Activated T-helper 17 cell treated with anti-CD3 and anti-CD28 coated beads, Interleukin-2, amount 50 U/mL, for 72 hours (primary cell): ENCODE measurements around the gene FYN. TPM values are rescaled to one million over a fixed set of nuclear protein-coding genes. Genes with fewer than 3 reads are reported as not detected.

Experiments used
- ATAC-seq: fragments of 150-1000 bp; cut with Tn5 transposase; replicated peaks from 2 replicates; pipeline ENCODE4 v1.10.0; 2021; ENCODE audit warnings: mild to moderate bottlenecking, moderate library complexity
- H3K27ac Mint-ChIP-seq: one replicate; pipeline ENCODE4 v1.8.0; 2022; ENCODE audit warnings: mixed read lengths
- H3K27me3 Mint-ChIP-seq: one replicate; pipeline ENCODE4 v1.8.0; 2022; ENCODE audit warnings: mixed read lengths
- H3K36me3 Mint-ChIP-seq: one replicate; pipeline ENCODE4 v1.8.0; 2022; ENCODE audit warnings: low read depth, mild to moderate bottlenecking, mixed read lengths
- H3K4me1 Mint-ChIP-seq: one replicate; pipeline ENCODE4 v1.8.0; 2022; ENCODE audit warnings: mixed read lengths
- H3K4me3 Mint-ChIP-seq: one replicate; pipeline ENCODE4 v1.8.0; 2022; ENCODE audit warnings: mild to moderate bottlenecking, mixed read lengths
- H3K9me3 Mint-ChIP-seq: one replicate; pipeline ENCODE4 v1.8.0; 2022; ENCODE audit warnings: mixed read lengths
- total RNA-seq, 2 donors: library from RNA; stranded (reverse); gene quantifications; one replicate each; pipeline ENCODE4 v1.2.3, GENCODE V29; 2022

Gene FYN
- total RNA-seq, 2 donors from 2014 or later = 139 to 326 TPM

DNA sequence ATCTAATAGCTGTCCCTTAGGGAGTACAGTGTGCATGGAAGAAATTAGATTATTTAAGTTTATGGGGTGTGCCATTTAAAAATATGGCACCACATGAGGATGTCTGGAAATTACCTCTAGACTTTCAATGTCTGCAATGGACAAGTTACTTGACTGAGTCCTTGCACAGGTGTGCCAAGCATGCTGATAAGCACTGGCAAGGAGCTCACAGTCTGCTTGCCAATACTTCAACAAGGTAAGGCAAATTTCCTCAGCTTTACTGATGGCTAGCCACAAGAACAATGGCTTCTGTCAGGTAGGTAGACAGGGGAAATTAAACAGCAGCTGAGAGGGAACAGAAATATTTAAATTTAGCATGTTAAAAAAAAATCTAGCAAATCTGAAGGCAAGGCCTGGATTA, 176.4 kb downstream of the FYN start:
- no peak overlapping the region for H3K4me3 Mint-ChIP-seq
- no peaks in the 10 kb centered on the region for H3K9me3 Mint-ChIP-seq
- peaks cover 33% of the 10 kb centered on the region for H3K4me1 Mint-ChIP-seq
- H3K27me3 Mint-ChIP-seq = no peaks in the 10 kb centered on the region
- peaks cover 100% of the 10 kb centered on the region for H3K36me3 Mint-ChIP-seq
- no peak for ATAC-seq
- peak overlapping the region; percentile 63 for H3K27ac Mint-ChIP-seq

- ATAC-seq = no peak
- H3K36me3 Mint-ChIP-seq = peaks cover 100% of the 10 kb centered on the region
- H3K27ac Mint-ChIP-seq = peak overlapping the region; percentile 42
- peaks cover 45% of the 10 kb centered on the region for H3K4me1 Mint-ChIP-seq
- H3K4me3 Mint-ChIP-seq = no peak overlapping the region
- no peaks in the 10 kb centered on the region for H3K27me3 Mint-ChIP-seq
- H3K9me3 Mint-ChIP-seq = no peaks in the 10 kb centered on the region
Observed at GRCh38 chr6:111692327-111693164, 180.7 kb downstream of the FYN start.

DNA sequence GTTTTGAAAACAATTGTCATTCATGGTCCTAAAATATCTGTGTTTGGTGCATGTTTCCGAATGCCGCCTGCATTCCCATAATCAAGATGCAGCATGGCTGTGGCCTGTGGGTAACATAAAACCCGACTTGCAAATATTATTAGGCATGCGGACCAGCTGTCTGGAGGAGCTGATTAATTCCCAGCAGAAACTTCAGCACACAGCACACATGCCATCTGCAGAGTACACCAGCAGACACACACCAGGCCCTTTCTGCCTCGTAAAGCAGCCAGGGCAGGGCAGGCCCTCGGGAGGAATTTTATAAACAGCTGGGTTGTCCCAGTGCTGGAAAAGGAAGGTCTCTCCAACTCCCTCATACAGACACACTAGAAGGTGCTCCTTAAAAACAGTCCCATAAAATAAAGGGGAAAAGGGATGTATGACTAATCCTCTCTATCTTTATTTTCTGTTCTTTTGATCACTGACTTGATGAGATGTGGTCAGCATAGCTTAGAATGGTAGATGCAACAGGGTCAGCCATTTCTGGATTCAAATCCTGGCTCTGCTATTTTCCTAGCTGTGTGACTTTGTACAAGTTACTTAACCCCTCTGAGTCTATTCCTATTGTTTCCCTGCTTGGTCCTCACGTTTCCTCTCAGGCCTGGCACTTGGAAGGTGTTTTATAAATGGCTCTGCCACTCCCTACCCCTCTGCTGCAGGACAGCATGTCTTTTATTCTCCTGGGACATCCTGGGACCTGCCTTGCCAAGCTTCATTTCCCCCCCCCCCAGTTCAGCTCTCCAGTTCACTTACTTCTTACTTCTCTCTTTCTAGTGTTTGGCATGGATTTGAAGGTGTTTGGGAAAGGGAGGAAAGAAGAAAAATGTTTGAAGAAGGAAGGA, 181.7 kb downstream of the FYN start:
- H3K27ac Mint-ChIP-seq = peak overlapping the region; percentile 42
- no peaks in the 10 kb centered on the region for H3K9me3 Mint-ChIP-seq
- peaks cover 100% of the 10 kb centered on the region for H3K36me3 Mint-ChIP-seq
- H3K27me3 Mint-ChIP-seq = no peaks in the 10 kb centered on the region
- ATAC-seq = no peak
- H3K4me3 Mint-ChIP-seq = no peak overlapping the region
- H3K4me1 Mint-ChIP-seq = peaks cover 50% of the 10 kb centered on the region

GRCh38 chr6:111689946-111690345, 183.3 kb downstream of the FYN start:
- no peak overlapping the region for H3K4me3 Mint-ChIP-seq
- H3K9me3 Mint-ChIP-seq = no peaks in the 10 kb centered on the region
- no peak for ATAC-seq
- H3K4me1 Mint-ChIP-seq = peaks cover 53% of the 10 kb centered on the region
- peak overlapping the region; percentile 66 for H3K27ac Mint-ChIP-seq
- no peaks in the 10 kb centered on the region for H3K27me3 Mint-ChIP-seq
- H3K36me3 Mint-ChIP-seq = peaks cover 100% of the 10 kb centered on the region

- H3K4me1 Mint-ChIP-seq = peaks cover 55% of the 10 kb centered on the region
- H3K9me3 Mint-ChIP-seq = no peaks in the 10 kb centered on the region
- ATAC-seq = no peak
- H3K27ac Mint-ChIP-seq = peak overlapping the region; percentile 66
- H3K36me3 Mint-ChIP-seq = peaks cover 100% of the 10 kb centered on the region
- no peaks in the 10 kb centered on the region for H3K27me3 Mint-ChIP-seq
- H3K4me3 Mint-ChIP-seq = no peak overlapping the region
Observed at GRCh38 chr6:111689419-111689818, 183.8 kb downstream of the FYN start.

DNA sequence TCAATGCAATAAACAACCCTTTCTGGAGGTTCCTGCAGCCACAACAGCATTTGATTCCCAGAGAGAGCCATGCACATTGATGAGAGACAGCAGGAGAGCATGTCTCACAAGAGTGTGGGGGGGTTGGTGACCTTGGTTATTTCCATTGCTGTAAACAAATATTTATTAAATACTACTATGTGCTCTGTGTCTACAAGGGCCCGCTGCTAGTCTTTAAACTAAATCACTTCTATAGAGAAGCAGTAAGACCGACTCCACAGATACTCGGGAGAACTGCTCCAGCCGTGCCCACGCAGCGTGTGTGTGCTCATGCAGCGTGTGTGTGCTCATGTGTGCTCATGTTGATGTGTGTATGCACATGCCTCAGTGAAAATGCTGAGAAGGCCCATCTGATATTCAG, 184.9 kb downstream of the FYN start:
- H3K27me3 Mint-ChIP-seq = no peaks in the 10 kb centered on the region
- no peak overlapping the region for H3K4me3 Mint-ChIP-seq
- H3K4me1 Mint-ChIP-seq = peaks cover 56% of the 10 kb centered on the region
- H3K27ac Mint-ChIP-seq = peak overlapping the region; percentile 85
- H3K36me3 Mint-ChIP-seq = peaks cover 100% of the 10 kb centered on the region
- no peaks in the 10 kb centered on the region for H3K9me3 Mint-ChIP-seq
- ATAC-seq = no peak

DNA sequence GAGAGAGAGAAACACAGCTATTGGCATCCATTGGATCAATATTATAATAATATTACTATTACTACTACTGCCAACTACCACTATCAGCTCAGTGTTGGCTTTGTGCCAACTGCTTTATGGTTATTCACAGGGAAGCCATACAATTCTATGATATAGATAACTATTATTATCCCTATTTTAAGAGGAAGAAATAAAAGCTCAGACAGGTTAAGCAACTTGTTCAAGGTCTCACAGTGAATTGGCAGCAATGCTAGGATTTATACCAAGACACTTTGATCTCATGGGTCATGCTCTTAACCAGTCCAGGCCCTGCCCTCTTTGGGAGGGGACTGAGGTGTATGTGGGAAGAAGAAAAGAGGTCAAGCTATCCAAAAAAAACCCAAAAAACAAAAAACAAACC, 185.6 kb downstream of the FYN start:
- H3K36me3 Mint-ChIP-seq = peaks cover 100% of the 10 kb centered on the region
- H3K4me1 Mint-ChIP-seq = peaks cover 51% of the 10 kb centered on the region
- H3K9me3 Mint-ChIP-seq = no peaks in the 10 kb centered on the region
- H3K27ac Mint-ChIP-seq = peak overlapping the region; percentile 85
- no peak overlapping the region for H3K4me3 Mint-ChIP-seq
- no peaks in the 10 kb centered on the region for H3K27me3 Mint-ChIP-seq
- no peak for ATAC-seq

DNA sequence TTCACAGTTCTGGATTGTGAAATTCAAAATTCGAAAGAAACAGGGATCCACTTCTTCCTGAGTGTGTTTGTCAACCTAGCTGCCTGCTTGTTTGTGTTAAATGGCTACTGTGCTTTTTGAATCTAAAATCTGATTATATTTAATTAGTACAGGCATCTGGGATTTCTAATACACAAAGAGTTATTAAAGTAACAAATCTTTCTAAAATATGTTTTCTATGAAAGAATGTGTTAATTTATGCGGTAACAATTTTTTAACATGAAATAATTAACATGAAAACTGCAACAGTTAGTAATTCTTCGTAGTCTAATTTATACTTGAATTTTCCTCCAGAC, 186.4 kb downstream of the FYN start:
- Mint-ChIP-seq H3K4me3 (no peak overlapping the region), H3K36me3 (peaks cover 100% of the 10 kb centered on the region), H3K4me1 (peaks cover 53% of the 10 kb centered on the region), H3K9me3 (no peaks in the 10 kb centered on the region), H3K27me3 (no peaks in the 10 kb centered on the region), H3K27ac (peak overlapping the region; percentile 85)
- ATAC-seq = no peak

- ATAC-seq = no peak
- Mint-ChIP-seq H3K36me3 (peaks cover 100% of the 10 kb centered on the region), H3K27me3 (no peaks in the 10 kb centered on the region), H3K4me3 (no peak overlapping the region), H3K9me3 (no peaks in the 10 kb centered on the region), H3K27ac (peak overlapping the region; percentile 72), H3K4me1 (peaks cover 54% of the 10 kb centered on the region)
Observed at GRCh38 chr6:111686249-111686931, 186.9 kb downstream of the FYN start.

DNA sequence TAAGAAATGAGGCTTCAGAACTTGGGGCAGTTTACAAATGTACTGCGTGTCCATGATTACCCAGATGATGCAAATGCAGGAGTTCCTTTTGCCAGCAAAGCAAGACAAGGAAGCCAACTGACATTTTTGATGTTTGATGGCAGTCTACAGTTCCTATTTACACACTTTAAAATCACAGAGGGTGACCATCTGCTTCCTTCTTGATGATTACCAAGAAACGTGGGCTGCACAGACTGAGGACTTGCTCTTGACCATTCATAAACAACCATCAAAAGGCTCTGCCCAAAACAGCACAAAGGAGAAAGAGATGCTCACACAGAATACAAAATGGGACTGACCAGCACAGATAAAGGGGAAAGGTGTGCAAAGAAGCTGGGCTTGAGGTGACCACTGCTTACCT, 187.7 kb downstream of the FYN start:
- H3K36me3 Mint-ChIP-seq = peaks cover 99% of the 10 kb centered on the region
- peak overlapping the region; percentile 72 for H3K27ac Mint-ChIP-seq
- no peak overlapping the region for H3K4me3 Mint-ChIP-seq
- peaks cover 52% of the 10 kb centered on the region for H3K4me1 Mint-ChIP-seq
- no peaks in the 10 kb centered on the region for H3K9me3 Mint-ChIP-seq
- H3K27me3 Mint-ChIP-seq = no peaks in the 10 kb centered on the region
- ATAC-seq = no peak

- Mint-ChIP-seq H3K36me3 (peaks cover 99% of the 10 kb centered on the region), H3K27ac (peak overlapping the region; percentile 72), H3K9me3 (no peaks in the 10 kb centered on the region), H3K4me3 (peak overlapping the region; percentile 8), H3K27me3 (no peaks in the 10 kb centered on the region), H3K4me1 (peaks cover 48% of the 10 kb centered on the region)
- no peak for ATAC-seq
Observed at GRCh38 chr6:111685058-111685457, 188.2 kb downstream of the FYN start.

DNA sequence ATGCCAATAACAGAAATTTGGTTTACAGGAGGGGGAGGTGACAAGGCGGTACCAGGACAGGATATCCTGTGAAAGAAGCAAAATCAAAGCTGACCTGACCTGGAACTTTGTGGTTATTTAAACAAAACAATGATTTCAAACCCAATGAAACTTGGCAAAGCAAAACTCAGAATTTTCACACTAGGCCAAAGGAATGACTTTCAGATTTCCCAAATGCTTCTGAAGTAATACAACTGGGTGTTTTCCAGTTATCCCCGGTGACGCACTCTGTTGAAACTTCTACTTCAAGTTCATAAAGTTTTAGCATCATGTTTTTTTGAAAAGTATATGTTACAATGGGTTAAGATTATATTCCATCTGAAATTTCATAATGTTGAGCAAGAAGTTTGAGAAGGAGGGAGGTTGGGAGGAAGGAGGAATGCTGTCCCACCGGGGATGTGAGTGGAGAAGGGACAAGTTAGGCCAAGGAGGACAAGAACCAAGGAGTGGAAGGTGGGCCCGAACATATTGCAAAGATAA, 189.4 kb downstream of the FYN start:
- H3K27ac Mint-ChIP-seq = peak overlapping the region; percentile 72
- H3K9me3 Mint-ChIP-seq = no peaks in the 10 kb centered on the region
- H3K27me3 Mint-ChIP-seq = no peaks in the 10 kb centered on the region
- H3K36me3 Mint-ChIP-seq = peaks cover 99% of the 10 kb centered on the region
- peak overlapping the region; percentile 8 for H3K4me3 Mint-ChIP-seq
- no peak for ATAC-seq
- H3K4me1 Mint-ChIP-seq = peaks cover 42% of the 10 kb centered on the region

DNA sequence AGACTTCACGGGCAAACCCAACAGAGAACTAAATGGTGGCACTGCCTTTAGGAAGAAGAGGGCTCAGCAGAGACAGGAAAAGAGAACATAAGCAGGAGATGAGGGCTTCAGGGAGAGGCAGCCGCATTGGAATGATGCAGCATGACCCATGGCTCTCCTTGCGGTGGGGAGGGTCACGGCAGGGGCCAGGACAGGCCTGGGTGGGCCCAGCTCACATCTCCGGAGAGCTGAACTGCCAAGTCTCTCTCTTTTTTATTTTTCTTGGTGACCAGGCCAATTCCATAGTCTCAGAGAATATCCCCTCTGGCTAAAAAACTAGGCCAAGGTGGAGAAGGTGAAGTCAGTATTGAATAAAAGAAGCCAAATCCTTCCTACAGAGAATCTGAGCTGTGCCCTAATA, 190.1 kb downstream of the FYN start:
- ATAC-seq = no peak
- Mint-ChIP-seq H3K4me1 (peaks cover 47% of the 10 kb centered on the region), H3K36me3 (peaks cover 99% of the 10 kb centered on the region), H3K4me3 (no peak overlapping the region), H3K27ac (peak overlapping the region; percentile 72), H3K9me3 (no peaks in the 10 kb centered on the region), H3K27me3 (no peaks in the 10 kb centered on the region)

DNA sequence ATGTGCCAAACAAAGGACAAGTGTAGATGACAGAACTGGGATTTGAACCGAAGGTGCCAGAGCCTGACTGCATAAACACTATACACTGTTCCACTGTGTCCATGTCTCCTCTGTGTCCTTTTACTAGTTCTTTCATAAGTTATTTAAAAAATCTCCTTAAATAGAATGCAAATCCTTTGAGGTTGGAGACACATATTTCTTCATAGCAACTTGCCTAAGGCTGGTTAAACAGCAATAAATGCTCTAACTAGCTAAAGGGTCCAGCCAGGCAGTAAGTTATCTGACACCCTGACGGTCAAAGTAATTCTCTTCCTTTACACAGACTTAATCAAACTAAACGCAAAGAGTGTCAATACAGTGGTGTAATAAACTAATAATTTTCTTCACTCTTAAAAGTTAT, 191.4 kb downstream of the FYN start:
- Mint-ChIP-seq H3K4me1 (peaks cover 36% of the 10 kb centered on the region), H3K36me3 (peaks cover 99% of the 10 kb centered on the region), H3K4me3 (no peak overlapping the region), H3K27me3 (no peaks in the 10 kb centered on the region), H3K27ac (peak overlapping the region; percentile 80), H3K9me3 (no peaks in the 10 kb centered on the region)
- ATAC-seq = no peak
